Inflammatory macrophage (primary cell): ENCODE data around the gene SAMD4B.
"Not testable (repeated sequence)": the region's sequence is repeated elsewhere in the genome, so short reads cannot be mapped to it uniquely, and the experiment has no call there.

Experiments
- DNase-seq, 2 donors: peaks; one replicate each; pipeline ENCODE4 v3.0.0-alpha.2; 2020 to 2022

SAMD4B gene

GRCh38 chr19:39372047-39372802 is 30.0 kb downstream of the SAMD4B start:
- no peak for DNase-seq

GRCh38 chr19:39372941-39373340 is 30.7 kb downstream of the SAMD4B start:
- no peak for DNase-seq

- no peak for DNase-seq
Measured at GRCh38 chr19:39375929-39376328, 33.7 kb downstream of the SAMD4B start.

GRCh38 chr19:39377373-39378362 is 35.4 kb downstream of the SAMD4B start:
- no peak for DNase-seq

- not testable (repeated sequence) for DNase-seq
Measured at GRCh38 chr19:39379366-39379765, 37.1 kb downstream of the SAMD4B start.

- no peak for DNase-seq
Measured at GRCh38 chr19:39379865-39380396, 37.7 kb downstream of the SAMD4B start.

- no peak for DNase-seq
Measured at GRCh38 chr19:39380521-39381502, 38.6 kb downstream of the SAMD4B start.

GRCh38 chr19:39381910-39382611 is 39.8 kb downstream of the SAMD4B start:
- no peak for DNase-seq

GRCh38 chr19:39382991-39383828 is 41.0 kb downstream of the SAMD4B start:
- no peak for DNase-seq

GRCh38 chr19:39384839-39385568 is 42.8 kb downstream of the SAMD4B start:
- DNase-seq, result no peak

GRCh38 chr19:39385629-39386411 is 43.6 kb downstream of the SAMD4B start:
- no peak for DNase-seq

GRCh38 chr19:39386557-39386956 is 44.3 kb downstream of the SAMD4B start:
- no peak for DNase-seq

GRCh38 chr19:39388657-39389056 is 46.4 kb downstream of the SAMD4B start:
- no peak for DNase-seq

GRCh38 chr19:39389631-39390414 is 47.6 kb downstream of the SAMD4B start:
- no peak for DNase-seq

- DNase-seq, result peak in 1 of 2 donors; percentile 24
Measured at GRCh38 chr19:39390451-39390750, 48.2 kb downstream of the SAMD4B start.

GRCh38 chr19:39390751-39391437 is 48.7 kb downstream of the SAMD4B start, which contains the start of the genes MED29 and PAF1:
MED29 (plus strand) TSS chr19:39391378; CDS start chr19:39391423, 45 bp downstream.
PAF1 (minus strand) TSS chr19:39391106; CDS start chr19:39390864, 242 bp downstream.
- peak; percentile 99 to 100 for DNase-seq
